Left ventricle myocardium inferior (tissue), 1 donor: ENCODE data around the gene C3orf33. TPM values are rescaled to one million over a fixed set of nuclear protein-coding genes. Genes with fewer than 3 reads are reported as not detected.
A peak's percentile ranks its signal among the peaks of the same experiment; 100 is the strongest.

Source experiments
- DNase-seq: peaks from one replicate; pipeline ENCODE4 v3.0.0-alpha.2; 2020
- H3K27ac ChIP-seq: fragments of 200-600 bp; replicated peaks from 2 replicates; pipeline ENCODE4 v1.8.0; 2021
- H3K27me3 ChIP-seq: fragments of 200-600 bp; 2 replicates; pipeline ENCODE4 v1.8.0; 2021; ENCODE audit warnings: low read depth
- H3K36me3 ChIP-seq: fragments of 200-600 bp; 2 replicates; pipeline ENCODE4 v1.8.0; 2021
- H3K4me1 ChIP-seq: fragments of 200-600 bp; 2 replicates; pipeline ENCODE4 v1.8.0; 2021
- H3K4me3 ChIP-seq: fragments of 200-600 bp; 2 replicates; pipeline ENCODE4 v1.8.0; 2021; ENCODE audit warnings: mild to moderate bottlenecking, moderate library complexity
- H3K9me3 ChIP-seq: fragments of 200-600 bp; replicated peaks from 2 replicates; pipeline ENCODE4 v1.8.0; 2021
- intact Hi-C: fragments of 100-400 bp; cut with micrococcal nuclease; formaldehyde crosslinking; loops from one replicate; pipeline ENCODE4 v1.11.0; 2022
- total RNA-seq: library from RNA; stranded (reverse); fragmentation: NEBNext Ultra II Directional; extraction: Animal tissue kit (Norgen Biotek cat#: 25700); gene quantifications from one replicate; pipeline ENCODE4 v1.2.1, GENCODE V29; 2021
- TF ChIP-seq, protein P1 (sequence below): fragments of 200-600 bp; IDR thresholded peaks from 2 replicates; pipeline ENCODE4 v1.8.0; 2021; ENCODE audit warnings: antibody characterized with exemption, mild to moderate bottlenecking, borderline replicate concordance
- donor health status: DM: no; HTN: yes; CAD: no; lungs with severe emphysema.

The C3orf33 gene
- total RNA-seq, 1 donor from 2014 or later: 6.6 TPM

DNA sequence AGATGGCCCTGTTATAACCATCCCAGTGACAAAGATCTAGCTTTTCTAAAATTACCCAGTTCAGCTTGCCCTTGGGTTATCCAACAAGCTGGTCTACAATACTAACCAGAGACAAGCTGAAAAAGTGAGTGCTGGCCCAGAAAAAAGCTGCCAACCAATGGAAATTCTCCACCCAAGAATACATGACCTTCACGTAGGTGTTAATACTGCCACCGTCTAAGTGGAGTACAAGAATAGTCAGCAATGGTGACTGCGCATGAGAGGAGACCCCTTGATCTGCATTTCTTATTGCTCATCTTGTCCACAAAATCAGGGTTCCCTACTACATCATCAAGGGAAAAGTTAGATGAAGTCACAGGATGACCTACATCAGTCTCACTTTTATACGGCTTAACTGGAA, 45.4 kb downstream of the C3orf33 start:
- no peak overlapping the region for H3K27ac ChIP-seq
- TF ChIP-seq, protein P1, sequence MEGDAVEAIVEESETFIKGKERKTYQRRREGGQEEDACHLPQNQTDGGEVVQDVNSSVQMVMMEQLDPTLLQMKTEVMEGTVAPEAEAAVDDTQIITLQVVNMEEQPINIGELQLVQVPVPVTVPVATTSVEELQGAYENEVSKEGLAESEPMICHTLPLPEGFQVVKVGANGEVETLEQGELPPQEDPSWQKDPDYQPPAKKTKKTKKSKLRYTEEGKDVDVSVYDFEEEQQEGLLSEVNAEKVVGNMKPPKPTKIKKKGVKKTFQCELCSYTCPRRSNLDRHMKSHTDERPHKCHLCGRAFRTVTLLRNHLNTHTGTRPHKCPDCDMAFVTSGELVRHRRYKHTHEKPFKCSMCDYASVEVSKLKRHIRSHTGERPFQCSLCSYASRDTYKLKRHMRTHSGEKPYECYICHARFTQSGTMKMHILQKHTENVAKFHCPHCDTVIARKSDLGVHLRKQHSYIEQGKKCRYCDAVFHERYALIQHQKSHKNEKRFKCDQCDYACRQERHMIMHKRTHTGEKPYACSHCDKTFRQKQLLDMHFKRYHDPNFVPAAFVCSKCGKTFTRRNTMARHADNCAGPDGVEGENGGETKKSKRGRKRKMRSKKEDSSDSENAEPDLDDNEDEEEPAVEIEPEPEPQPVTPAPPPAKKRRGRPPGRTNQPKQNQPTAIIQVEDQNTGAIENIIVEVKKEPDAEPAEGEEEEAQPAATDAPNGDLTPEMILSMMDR: no peak
- DNase-seq: no peak
- peaks cover 20% of the 10 kb centered on the region for H3K36me3 ChIP-seq
- intact Hi-C loops: no loop called here
- peaks cover 14% of the 10 kb centered on the region for H3K4me1 ChIP-seq
- H3K4me3 ChIP-seq: no peak overlapping the region
- H3K9me3 ChIP-seq: no peaks in the 10 kb centered on the region
- H3K27me3 ChIP-seq: no peaks in the 10 kb centered on the region

DNA sequence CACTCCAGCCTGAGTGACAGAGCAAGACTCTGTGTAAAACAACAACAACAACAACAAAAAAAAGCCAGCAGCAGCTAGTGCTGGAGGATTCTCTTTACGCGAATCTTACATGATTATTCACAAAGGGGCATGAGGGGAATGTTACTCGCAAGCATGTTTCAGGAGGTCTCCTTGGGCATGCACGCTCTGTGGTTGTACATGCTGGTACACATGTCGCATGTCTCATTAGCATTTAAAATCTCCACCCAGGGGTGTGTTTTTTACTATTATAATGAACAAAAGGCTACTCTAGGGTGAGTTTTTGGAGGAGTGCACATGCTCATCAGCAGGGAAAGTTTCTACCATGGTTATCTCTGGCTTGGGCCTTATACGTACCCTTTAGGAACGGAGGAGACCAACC, 48.5 kb downstream of the C3orf33 start:
- DNase-seq: no peak
- Histone ChIP-seq H3K36me3 (peaks cover 9% of the 10 kb centered on the region), H3K9me3 (no peaks in the 10 kb centered on the region)

DNA sequence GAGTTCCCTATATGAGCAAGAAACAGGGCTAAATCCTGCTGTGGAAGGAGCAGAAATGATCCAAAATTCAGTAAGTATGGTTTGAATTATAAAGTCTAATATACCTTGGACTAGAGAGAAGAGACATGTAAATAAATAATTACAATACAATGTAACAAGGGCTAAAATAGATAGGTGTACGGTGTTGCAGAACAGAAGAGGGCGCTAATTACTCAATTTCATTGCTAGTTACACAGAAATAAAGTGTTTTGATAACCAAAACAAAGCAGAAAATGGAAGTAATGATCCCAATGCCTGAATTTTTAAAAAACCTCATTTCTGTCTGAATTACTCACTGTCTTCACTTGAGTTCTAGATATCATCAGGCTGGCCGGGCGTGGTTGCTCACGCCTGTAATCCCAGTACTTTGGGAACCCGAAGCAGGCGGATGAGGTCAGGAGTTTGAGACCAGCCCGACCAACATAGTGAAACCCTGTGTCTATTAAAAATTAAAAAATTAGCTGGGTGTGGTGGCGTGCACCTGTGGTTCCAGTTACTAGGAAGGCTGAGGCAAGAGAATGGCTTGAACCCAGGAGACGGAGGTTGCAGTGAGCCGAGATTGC, 52.9 kb downstream of the C3orf33 start:
- Histone ChIP-seq H3K4me3 (no peak overlapping the region), H3K27ac (no peak overlapping the region), H3K4me1 (no peaks in the 10 kb centered on the region), H3K27me3 (no peaks in the 10 kb centered on the region), H3K36me3 (no peaks in the 10 kb centered on the region), H3K9me3 (no peaks in the 10 kb centered on the region)
- TF ChIP-seq, protein P1: peak; percentile 48
- no peak for DNase-seq
- intact Hi-C loops: no loop called here

More for the DNA sequence above, 48.5 kb downstream of the C3orf33 start:
- TF ChIP-seq, protein P1: no peak
- Histone ChIP-seq H3K27me3 (no peaks in the 10 kb centered on the region), H3K4me3 (no peak overlapping the region), H3K4me1 (peaks cover 14% of the 10 kb centered on the region), H3K27ac (no peak overlapping the region)
- intact Hi-C loops: no loop called here

DNA sequence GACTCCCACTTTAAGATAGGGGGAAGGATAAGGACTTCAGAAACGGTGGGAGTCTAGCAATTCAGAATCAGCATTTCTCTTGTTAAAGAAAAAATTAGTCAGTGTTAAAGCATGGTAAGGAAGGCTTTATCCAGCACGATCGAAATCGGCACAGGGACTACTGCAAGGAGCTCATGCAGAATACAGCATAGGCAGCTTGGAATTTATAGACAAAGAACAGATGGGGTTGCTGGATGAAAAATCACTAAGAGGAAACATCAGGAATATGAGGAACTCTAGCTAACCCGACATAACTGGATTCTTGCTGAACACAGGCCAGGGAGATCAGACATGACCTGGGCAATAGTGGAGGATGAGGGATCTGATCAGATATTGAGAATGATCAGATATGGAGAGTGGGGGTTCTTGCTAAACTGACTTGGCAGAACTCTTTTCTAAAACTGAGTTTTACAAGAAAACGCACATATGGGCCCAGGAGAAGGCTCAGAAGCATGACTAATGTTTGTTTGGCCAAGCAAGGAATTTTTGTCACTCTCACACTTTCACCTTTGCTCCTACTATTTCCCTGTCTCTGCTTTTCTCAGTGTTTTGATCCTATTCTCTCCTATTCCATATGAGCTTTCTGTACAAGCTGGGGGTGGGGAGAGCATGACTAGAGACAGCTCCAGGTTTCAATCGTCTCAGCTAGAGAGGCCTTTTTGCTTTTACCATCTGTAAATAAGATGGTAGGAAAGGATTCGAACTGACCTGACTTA, 57.3 kb downstream of the C3orf33 start:
- intact Hi-C loops: no loop called here
- Histone ChIP-seq H3K4me3 (no peak overlapping the region), H3K36me3 (no peaks in the 10 kb centered on the region), H3K9me3 (no peaks in the 10 kb centered on the region), H3K4me1 (peaks cover 24% of the 10 kb centered on the region), H3K27ac (no peak overlapping the region), H3K27me3 (peaks cover 10% of the 10 kb centered on the region)
- DNase-seq: no peak
- TF ChIP-seq, protein P1: no peak

DNA sequence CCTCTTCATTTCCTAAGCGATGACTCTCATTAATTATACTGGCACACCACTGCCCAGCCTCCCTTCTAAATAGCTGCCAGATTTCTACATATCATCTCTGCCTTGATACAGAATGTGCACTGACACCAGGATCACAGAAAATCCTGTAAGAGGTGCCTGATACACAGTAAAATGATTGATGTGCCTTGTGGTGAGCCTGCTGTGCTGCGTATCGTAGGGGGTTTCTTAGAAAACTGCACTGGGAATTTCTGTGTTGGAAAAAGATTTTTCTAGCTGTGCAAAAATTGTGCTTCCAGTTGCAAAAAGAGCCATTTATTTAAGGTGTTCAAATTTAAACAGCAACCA, 58.2 kb downstream of the C3orf33 start:
- H3K9me3 ChIP-seq: no peaks in the 10 kb centered on the region
- TF ChIP-seq, protein P1: no peak
- intact Hi-C loops: no loop called here

More for the DNA sequence above, 58.2 kb downstream of the C3orf33 start:
- H3K4me3 ChIP-seq: no peak overlapping the region
- peaks cover 19% of the 10 kb centered on the region for H3K27me3 ChIP-seq
- H3K36me3 ChIP-seq: no peaks in the 10 kb centered on the region
- DNase-seq: no peak
- H3K27ac ChIP-seq: no peak overlapping the region
- peaks cover 31% of the 10 kb centered on the region for H3K4me1 ChIP-seq
